DMS 273 (cell line): ENCODE data around the gene SLC7A5.

Source experiments
- DNase-seq: peaks from one replicate; lab custom pipeline; 2025; ENCODE audit not compliant: unreplicated experiment; lab: John Stamatoyannopoulos, UW

Gene SLC7A5

DNA sequence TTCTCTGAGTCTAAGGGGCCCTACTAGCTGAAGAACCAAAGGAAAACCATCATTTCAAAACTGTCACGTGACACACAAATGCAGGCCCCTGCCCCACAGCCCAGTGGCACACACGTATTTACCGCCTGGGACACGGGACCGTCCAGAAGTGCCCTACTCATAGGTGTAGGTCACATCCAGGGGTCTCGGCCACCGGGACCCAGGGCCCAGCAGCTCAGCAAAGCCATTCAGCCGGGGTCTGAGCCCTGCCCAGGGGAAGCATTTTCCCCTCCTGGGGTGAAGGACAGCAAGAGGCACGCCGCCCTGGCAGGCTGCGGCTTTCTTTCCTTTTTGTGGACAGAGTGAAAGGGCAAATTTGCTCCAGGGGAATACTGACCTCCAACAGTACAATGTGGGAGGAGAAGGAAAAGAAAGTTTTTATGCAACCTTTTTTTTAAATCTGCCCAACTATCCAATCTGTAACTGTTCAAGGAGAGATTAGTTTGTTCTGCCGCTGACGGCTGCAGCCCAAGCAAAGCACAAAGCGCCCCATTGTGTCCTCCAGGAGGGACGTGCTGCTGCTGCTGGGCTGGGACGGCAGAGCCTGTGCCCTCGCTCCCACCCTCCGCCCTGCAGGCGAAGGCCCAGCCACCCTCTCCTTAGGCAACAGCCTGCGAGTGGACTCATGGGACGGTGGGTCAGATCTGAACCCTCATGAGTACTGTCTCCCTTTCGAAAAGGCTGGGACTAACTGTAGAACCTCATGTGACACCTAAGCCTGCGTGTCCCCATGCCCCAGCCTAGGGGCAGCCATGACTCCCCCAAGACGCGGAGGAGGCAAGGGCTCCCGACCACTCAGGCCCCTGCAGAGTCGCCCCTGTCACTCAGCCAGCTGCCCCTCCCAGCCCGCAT, 21.3 kb downstream of the SLC7A5 start:
- no peak for DNase-seq

DNA sequence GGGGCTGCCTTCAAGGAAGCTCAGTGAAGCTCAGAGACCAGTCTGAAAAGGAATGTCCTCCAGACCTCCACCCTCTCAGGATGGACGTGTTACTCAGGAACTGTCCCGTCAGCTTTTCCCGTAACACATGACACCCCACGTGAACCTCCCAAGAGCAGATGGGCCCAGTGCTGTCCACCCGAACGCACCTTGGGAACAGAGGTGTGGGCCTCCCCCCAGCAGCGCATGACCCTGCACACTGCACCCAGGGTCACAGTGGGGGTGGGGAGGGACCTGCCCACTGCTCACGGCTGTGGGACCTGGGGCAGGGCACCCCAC, 21.9 kb downstream of the SLC7A5 start:
- DNase-seq = no peak

DNA sequence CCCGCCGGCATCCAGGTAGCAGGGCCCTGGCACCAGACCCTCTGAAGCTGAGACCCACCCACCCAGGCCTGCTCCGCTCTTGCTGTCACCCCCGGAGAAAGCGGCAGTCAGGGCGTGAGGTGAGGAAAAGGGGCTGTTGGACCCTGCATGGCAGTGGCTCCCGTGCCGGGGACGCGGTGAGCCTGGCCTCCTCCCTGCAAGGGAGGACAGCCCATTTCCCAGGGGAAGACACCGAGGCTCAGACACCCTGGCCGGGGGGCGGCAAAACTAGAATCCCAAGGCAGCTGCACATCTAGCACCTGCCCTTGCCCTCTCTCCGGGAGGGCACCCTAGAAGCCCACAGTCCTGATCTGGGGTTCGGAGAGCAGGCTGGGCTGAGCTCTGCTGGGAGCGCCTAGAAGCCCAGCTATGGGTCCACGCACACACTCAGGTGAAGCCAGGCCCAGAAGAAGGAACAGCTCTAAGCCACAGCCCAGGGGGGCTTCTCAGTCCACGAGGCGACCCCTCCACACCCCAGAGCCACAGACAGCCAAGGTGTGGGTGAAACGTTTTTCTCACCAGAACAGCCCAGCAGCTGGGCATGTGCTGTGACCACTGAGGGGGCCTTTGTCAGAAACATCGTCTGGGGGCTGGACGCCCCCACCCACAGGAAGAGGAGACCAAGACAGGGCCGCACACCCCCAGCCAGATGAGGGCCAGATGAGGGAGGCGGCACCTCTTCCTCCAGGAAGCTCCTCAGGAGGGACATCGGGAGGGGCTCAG, 22.4 kb downstream of the SLC7A5 start:
- no peak for DNase-seq

DNA sequence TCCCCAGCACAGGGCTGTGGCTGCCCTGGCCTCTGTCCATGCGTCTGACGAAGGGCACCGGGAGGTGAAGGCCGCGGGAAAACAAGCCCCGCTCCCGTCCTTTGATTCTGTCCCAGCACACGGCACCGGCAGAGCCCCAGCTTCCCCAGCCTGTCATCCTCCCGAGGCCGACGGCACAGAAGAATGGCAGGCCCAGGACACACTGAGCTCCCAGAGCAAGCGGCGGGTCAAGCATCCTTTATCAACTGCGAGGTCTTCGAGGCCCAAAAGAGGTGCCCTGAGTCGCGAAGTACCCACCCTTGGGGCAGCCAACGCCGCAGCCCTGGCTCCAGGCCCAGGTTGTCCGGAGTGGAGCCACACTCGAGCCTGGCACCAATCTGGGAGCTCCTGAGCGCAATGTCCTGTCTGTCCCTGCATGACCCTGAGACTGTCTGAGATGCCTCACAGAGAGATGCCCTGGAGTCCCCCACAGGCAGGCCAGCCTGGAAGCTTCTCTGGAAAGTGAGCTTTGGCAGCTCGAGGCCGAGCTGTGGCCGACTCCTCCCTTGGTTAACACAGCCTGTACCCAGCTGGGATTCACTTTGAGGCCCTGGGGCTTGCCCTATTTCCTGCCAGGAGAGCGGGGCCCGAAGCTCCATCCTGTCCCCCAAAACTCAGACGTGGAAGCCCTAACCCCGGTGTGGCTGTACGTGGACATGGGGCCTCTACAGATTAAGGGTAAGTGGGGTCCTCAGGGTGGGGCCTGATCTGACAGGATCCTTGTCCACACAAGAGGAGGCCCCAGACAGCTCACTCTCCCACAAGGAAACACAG, 23.3 kb downstream of the SLC7A5 start:
- DNase-seq = no peak

DNA sequence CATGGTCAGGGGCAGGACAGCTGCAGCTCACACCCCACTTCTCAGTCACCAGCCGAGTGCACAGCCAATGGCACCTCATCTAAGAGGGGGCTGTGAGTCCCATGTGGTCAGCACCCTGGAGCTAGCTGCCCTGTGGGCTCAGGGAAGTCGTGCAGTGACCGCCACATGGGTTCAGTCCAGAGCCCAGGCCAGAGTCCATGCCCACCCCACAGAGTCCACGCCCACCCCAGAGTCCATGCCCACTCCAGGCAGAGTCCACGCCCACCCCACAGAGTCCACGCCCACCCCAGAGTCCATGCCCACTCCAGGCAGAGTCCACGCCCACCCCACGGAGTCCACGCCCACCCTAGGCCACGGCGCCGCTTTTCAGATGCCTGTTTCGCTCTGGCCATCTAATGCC, 24.1 kb downstream of the SLC7A5 start:
- no peak for DNase-seq

DNA sequence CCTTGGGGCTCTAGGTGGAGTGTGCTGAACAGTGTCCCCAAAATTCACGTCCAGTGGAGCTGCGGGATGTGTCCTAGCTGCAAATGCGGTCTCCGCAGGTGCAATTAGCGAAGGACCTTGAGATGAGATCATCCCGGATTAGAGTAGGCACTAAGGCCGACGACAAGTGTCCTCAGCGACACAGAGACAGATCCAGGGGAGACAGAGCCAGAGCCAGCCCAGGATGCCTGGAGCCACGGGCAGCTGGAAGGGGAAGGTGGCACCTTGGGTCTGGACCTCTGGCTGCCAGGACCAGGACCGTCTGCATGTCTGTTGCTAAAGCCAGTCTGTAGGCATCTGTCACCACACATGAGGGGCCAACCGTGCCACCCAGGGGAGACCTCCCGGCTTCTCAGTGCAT, 24.5 kb downstream of the SLC7A5 start:
- DNase-seq = no peak

DNA sequence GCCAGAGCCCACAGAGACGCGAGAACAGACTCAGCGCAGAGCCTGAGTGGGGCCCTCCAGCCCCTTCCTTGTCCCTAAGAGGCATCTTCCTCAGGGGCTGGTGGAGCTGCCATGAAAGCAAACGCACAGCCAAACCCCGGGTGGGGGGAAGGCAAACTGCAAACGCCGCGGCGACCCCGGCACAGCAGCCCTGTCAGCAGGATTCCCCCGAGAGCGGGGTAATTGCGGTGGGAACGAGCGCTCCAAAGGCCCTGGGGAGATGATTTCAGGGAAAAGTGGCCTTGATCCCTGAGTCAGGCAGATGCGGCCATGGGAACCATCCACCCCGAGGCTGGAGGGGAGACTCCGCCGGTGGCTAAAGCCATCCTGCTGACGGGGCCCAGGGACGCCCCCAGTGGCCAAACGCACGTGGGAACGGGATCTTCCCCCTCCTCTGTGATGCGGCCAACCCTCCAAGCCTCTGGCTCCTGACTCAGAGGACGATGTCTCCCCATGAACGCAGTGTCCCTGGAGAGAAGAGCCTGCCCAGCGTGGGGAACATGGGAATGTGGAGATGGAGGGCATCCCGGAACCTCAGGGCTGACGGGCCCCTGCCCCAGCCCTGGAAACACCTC, 25.1 kb downstream of the SLC7A5 start:
- peak; percentile 29 for DNase-seq

DNA sequence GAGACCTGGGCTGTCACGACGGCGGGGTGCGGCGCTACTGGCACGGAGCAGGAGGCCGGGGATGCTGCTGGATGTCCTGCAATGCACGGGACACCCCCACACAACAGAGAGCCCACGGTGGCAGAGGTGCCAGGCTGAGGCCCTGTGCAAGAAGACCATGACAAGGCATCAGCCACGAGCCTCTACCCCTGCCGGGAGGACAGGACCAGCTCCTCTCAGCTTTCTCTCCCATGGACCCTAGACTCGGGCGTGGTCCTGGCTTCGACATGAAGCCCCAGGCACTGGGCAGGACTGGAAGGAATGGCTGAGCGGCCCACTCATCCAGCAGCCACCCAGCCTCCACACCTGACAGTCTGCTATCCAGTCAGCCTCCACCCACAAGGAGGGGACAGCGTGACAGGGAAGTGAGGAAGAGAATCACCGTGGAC, 25.6 kb downstream of the SLC7A5 start:
- no peak for DNase-seq

DNA sequence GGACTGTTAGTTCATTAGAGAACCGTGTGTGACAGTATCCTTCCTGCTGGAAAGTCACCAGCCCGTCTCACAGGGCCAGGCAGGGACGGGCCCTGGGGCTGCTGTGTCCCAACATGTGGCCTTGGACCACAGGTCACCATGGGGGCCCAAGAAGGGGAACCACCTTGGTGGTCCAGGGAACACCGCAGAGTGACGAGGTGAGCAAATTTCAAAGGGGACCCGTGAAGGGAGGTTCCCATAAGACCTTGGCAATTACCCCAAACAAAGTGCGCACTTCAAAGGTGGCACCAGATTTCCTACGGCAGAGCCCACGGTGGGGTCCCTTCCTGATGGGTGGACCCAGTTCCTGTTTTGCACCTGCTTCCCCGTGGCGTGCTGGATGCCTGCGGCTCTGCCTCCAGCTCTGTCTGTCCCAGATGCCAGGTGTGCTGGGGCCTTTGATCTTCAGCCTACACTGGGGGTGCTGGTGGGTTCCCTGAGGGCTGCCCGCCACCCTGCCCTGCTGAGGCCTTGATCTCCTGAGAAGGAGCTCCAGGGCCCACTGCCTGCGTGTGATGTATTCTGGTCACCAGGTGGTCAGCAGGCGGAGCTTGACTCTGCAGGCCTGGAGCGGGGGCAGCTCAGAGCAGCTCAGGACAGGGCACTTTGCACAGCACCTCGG, 27.0 kb downstream of the SLC7A5 start:
- no peak for DNase-seq

DNA sequence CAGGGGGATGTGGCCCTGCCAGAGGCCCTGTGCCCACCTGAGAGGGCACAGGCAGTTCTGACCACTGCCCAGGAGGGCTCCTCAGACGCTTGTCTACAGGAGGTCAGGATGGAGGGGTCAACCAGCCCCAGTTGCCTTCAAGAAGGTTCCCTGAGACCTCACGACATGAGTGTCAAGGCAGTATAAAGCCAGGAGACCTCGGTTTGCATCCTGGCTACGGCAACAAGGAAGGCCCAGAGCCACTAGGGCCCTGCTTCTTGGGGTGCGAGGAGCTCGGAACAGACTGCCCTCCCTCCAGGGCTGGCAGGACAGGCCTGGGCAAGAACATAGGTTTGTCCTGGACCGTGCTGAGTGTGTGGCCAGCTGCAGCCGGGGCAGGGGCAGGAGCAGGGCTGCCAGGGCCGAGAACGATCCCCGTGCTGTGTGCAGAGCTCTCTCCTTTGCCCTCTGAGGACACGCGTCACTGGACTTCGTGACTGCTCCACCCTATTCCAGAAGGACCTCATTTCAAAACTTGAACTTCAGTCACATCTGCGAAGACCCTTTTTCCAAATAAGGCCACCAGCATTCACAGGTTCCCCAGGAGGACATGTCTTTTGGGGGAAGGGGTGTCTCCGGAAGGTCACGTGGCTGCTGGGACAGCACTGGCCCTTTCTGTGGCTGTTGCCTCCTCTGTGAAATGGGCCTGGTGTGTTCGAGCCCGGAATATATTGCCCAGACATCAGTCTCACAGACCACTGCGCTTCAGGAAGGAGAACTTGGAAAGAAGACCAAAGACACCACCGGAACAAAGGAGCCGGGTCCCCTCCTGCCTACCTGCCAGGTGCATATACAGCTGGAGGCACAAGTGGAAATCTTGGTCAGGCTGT, 27.7 kb downstream of the SLC7A5 start:
- no peak for DNase-seq

DNA sequence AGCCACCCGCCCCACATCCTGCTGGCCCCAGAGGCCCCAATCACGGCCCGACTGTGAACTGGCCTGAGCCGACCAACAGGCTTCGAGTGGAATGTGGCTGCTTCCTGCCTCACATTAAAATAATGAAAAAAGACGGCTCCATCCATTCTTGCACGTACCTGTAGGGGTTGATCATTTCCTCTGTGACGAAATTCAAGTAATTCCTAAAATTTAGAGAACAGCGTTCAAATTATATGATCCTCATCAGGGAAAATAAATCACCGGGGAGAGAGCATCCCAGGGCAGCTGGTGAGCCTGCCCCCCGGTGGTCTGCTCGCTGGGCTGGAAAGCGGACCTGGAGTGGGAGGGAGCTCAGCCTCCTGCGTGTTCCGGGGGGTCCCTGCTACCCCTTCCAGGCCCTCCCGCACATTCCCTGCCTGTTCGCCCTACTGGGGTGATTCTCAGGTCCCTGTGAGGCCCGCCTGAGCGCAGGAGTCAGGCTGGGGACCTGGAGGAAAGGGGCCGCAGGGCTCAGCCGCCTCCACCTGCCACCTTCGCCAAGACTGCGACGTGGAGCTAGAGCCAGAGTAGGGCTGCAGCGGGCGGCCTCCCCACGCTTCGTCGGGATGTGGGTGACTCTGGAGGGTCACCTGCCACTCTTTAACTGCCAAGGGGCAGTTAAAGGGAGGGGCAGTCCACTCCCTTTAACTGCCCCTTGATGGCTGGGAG, 28.9 kb downstream of the SLC7A5 start:
- no peak for DNase-seq

DNA sequence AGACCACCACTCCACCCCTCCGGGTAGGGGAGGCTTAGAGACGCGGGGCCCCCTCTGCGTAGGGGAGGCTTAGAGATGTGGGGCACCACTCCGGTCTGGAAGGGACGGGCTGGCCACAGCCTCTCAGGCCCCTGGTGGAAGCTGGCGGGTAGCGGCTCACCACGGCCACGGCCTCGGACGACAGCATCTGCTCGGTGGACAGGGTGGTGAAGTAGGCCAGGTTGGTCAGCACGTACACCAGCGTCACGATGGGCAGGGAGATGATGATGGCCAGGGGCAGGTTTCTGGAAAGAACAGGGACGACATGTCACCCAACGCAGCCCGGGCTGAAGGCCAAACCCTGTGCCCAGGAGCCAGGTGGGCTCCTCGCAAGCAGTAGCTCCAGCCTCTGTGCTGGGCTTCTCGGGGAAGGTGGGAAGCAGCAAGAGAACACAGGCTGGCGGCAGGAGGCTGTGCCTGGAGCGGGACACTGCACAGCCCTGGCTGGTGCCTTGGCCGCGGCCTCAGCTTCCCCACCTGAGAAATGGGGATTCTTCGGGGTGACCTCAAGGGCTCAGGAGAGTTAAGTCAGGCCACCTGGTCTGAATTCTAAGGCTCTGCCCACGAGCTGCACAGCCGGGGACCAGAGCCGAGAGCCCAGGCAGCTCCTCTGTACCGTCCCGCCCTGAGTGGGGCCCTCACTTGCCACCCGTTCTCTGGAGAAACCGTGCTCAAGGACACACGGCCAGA, 29.6 kb downstream of the SLC7A5 start:
- DNase-seq = no peak

DNA sequence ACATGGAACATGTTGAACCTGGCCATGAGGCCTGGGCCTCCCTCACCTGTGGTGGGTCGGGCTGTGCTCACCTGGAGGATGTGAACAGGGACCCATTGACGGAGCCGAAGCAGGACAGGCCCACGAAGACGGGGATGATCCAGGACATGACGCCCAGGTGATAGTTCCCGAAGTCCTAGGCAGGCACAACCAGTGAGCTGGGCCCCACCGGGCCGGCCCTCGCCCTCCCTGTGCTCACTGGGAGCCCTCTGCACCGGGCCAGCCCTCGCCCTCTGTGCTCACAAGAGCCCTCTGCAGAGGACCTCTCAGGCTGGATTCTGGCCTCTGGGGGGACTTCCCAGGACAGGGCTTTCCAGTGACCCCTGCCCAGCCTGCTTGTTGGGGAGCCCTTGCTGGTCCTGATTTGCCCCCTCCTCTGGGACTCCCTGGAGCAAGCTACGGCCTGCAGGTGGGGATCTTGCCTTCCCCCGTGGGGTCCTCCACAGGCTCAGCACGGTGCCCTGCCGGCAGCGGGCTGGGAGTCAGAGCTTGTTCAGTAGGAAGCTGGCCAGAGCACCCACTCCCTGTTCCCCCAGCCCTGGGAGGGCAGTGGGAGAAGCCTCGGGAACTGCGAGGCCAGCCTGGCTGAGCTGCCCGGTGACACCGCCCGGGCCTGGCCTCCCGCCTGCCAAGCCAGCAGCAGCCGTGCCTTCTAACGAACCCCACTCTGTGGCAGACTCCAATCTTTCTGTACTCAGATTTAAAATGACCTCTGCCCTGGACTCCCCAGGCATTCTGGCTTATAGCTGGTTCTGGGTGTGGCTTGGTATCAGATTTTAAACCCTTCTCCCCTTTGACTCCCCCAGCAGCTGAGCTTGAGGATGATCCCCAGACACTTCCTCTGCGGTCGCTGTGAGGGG, 30.4 kb downstream of the SLC7A5 start:
- no peak for DNase-seq

DNA sequence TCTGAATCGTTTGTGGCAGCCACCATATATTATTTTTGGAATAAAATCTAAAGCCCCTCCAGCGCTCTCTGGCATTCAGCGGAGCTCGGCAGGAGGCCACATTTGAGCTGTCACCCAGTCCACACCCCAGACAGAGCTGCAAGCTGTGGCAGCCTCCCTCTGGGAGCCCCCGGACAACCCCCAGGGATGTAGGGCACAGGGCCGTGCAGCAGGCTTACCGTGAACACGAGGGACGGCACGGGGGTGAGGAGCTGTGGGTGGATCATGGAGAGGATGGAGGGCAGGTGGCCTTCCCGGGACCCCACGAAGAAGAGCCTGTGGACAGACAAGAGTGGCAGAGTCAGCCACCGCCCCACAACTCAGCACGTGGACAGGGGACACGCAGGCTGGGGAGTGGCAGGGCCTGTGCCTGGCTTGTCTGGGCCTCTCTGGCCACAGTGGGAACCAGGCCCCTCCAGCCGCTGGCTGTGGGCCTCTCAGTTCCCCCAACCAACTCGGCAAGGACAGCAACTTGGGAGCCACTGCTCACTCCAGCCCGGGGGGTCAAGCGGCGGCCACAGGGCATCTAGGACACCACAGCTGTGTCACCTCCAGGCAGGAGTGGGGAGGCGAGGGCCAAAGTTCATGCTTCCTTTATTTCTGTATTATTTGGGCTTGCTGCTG, 31.5 kb downstream of the SLC7A5 start:
- no peak for DNase-seq

DNA sequence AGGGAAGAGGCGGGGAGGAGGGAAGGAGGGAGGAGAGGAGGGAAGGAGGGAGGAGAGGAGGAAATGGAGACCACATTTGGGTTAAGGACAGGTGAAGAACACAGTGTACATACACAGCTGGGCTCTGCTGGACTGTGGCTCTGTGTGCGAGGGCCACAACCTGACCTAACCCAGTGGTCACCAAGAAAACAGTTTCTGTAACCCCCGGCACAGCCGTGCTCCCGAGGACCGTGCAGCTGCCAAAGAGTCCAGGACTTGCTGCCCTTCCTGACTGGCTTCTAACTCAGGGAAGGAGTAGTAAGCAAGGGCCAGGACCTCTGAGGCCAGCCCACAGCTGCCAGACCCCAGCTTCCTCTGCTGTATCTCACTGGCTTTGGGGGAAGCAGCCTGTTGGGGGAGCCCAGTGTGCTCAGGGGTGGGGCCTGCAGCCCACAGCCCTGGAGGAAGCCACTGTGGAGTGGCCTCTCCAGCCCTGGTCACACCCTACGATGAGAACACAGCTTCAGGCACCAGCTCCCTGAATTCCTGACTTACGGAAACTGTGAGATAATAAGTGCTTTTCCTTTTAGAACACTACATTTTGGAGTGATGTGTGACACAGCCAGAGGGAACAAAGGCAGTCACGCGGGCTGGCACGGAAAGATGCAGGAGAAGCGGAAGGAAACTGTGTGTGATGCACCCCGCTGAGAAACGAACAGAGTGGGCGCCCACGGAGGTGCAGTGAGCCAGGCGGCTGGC, 32.3 kb downstream of the SLC7A5 start:
- peak; percentile 50 for DNase-seq

DNA sequence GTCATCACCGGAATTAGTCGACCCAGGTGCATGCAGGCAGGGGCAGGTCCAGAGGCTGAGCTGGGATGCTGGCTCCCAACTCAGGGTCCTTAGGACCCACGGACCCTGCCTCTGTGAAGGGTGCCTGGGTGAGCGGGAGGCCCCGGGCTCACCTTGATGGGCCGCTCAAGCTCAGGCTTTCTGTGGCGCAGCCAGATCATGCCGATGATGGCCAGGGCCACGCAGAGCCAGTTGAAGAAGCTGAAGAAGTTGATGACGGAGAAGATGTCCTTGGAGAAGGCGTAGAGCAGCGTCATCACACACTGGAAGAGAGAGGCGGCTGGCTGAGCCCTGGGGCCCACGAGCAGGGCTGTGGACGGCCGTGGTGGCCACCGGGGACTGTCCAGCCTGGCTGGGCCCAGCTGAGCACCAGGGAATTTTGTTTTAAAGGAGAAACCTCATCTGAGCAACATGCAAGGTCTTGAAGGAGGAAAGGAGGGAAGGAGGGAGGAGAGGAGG, 32.9 kb downstream of the SLC7A5 start:
- no peak for DNase-seq
